Activated T-helper 17 cell treated with anti-CD3 and anti-CD28 coated beads, Interleukin-2, amount 50 U/mL, for 72 hours (primary cell): ENCODE measurements around the gene NUP98. TPM values are rescaled to one million over a fixed set of nuclear protein-coding genes. Genes with fewer than 3 reads are reported as not detected.
"Not testable (repeated sequence)": the region's sequence is repeated elsewhere in the genome, so short reads cannot be mapped to it uniquely, and the experiment has no call there.

ENCODE experiments used
- ATAC-seq: fragments of 150-1000 bp; cut with Tn5 transposase; replicated peaks from 2 replicates; pipeline ENCODE4 v1.10.0; 2021; ENCODE audit warnings: mild to moderate bottlenecking, moderate library complexity
- H3K27ac Mint-ChIP-seq: one replicate; pipeline ENCODE4 v1.8.0; 2022; ENCODE audit warnings: mixed read lengths
- H3K27me3 Mint-ChIP-seq: one replicate; pipeline ENCODE4 v1.8.0; 2022; ENCODE audit warnings: mixed read lengths
- H3K36me3 Mint-ChIP-seq: one replicate; pipeline ENCODE4 v1.8.0; 2022; ENCODE audit warnings: low read depth, mild to moderate bottlenecking, mixed read lengths
- H3K4me1 Mint-ChIP-seq: one replicate; pipeline ENCODE4 v1.8.0; 2022; ENCODE audit warnings: mixed read lengths
- H3K4me3 Mint-ChIP-seq: one replicate; pipeline ENCODE4 v1.8.0; 2022; ENCODE audit warnings: mild to moderate bottlenecking, mixed read lengths
- H3K9me3 Mint-ChIP-seq: one replicate; pipeline ENCODE4 v1.8.0; 2022; ENCODE audit warnings: mixed read lengths
- total RNA-seq, 2 donors: library from RNA; stranded (reverse); gene quantifications; one replicate each; pipeline ENCODE4 v1.2.3, GENCODE V29; 2022

The NUP98 gene
- total RNA-seq, 2 donors from 2014 or later: 126 to 149 TPM

GRCh38 chr11:3671334-3672254, 125.8 kb downstream of the NUP98 start, which contains the start of gene CHRNA10:
Gene CHRNA10, minus strand, starts transcription at chr11:3671384. Its CDS starts 72 bp downstream, at chr11:3671312.
- H3K4me3 Mint-ChIP-seq: no peak within 1 kb of the TSS
- H3K36me3 Mint-ChIP-seq: peaks cover 81% of the 10 kb centered on the region
- no peaks in the 10 kb centered on the region for H3K27me3 Mint-ChIP-seq
- H3K27ac Mint-ChIP-seq: peak within 1 kb of the TSS; percentile 42
- no peaks in the 10 kb centered on the region for H3K9me3 Mint-ChIP-seq
- no peak for ATAC-seq
- peaks cover 7% of the 10 kb centered on the region for H3K4me1 Mint-ChIP-seq

GRCh38 chr11:3669742-3670183, 127.6 kb downstream of the NUP98 start:
- H3K27me3 Mint-ChIP-seq: no peaks in the 10 kb centered on the region
- H3K9me3 Mint-ChIP-seq: no peaks in the 10 kb centered on the region
- H3K4me1 Mint-ChIP-seq: peaks cover 4% of the 10 kb centered on the region
- ATAC-seq: no peak
- no peak overlapping the region for H3K27ac Mint-ChIP-seq
- H3K4me3 Mint-ChIP-seq: no peak overlapping the region
- H3K36me3 Mint-ChIP-seq: peaks cover 72% of the 10 kb centered on the region

- Mint-ChIP-seq H3K4me3 (no peak overlapping the region), H3K4me1 (no peaks in the 10 kb centered on the region), H3K9me3 (no peaks in the 10 kb centered on the region), H3K27me3 (no peaks in the 10 kb centered on the region), H3K36me3 (peaks cover 68% of the 10 kb centered on the region), H3K27ac (no peak overlapping the region)
- no peak for ATAC-seq
These were observed 128.2 kb downstream of the NUP98 start for GRCh38 chr11:3669128-3669527.

GRCh38 chr11:3667149-3668035, 130.0 kb downstream of the NUP98 start:
- Mint-ChIP-seq H3K9me3 (no peaks in the 10 kb centered on the region), H3K4me3 (no peak overlapping the region), H3K4me1 (no peaks in the 10 kb centered on the region), H3K36me3 (peaks cover 51% of the 10 kb centered on the region), H3K27ac (no peak overlapping the region), H3K27me3 (no peaks in the 10 kb centered on the region)
- ATAC-seq: no peak

- Mint-ChIP-seq H3K27ac (no peak overlapping the region), H3K4me3 (no peak overlapping the region), H3K4me1 (no peaks in the 10 kb centered on the region), H3K9me3 (no peaks in the 10 kb centered on the region), H3K36me3 (peaks cover 40% of the 10 kb centered on the region), H3K27me3 (no peaks in the 10 kb centered on the region)
- no peak for ATAC-seq
These were observed 131.3 kb downstream of the NUP98 start for GRCh38 chr11:3666023-3666530.

GRCh38 chr11:3665336-3666022, 131.9 kb downstream of the NUP98 start:
- H3K36me3 Mint-ChIP-seq: peaks cover 34% of the 10 kb centered on the region
- no peaks in the 10 kb centered on the region for H3K27me3 Mint-ChIP-seq
- H3K9me3 Mint-ChIP-seq: no peaks in the 10 kb centered on the region
- no peak overlapping the region for H3K4me3 Mint-ChIP-seq
- no peaks in the 10 kb centered on the region for H3K4me1 Mint-ChIP-seq
- H3K27ac Mint-ChIP-seq: peak overlapping the region; percentile 12
- no peak for ATAC-seq

- Mint-ChIP-seq H3K36me3 (peaks cover 24% of the 10 kb centered on the region), H3K4me1 (no peaks in the 10 kb centered on the region), H3K27ac (no peak overlapping the region), H3K27me3 (no peaks in the 10 kb centered on the region), H3K4me3 (no peak overlapping the region), H3K9me3 (no peaks in the 10 kb centered on the region)
- no peak for ATAC-seq
These were observed 133.2 kb downstream of the NUP98 start for GRCh38 chr11:3664032-3664630.

- Mint-ChIP-seq H3K27ac (no peak overlapping the region), H3K27me3 (peaks cover 5% of the 10 kb centered on the region), H3K4me1 (no peaks in the 10 kb centered on the region), H3K4me3 (no peak overlapping the region), H3K36me3 (peaks cover 11% of the 10 kb centered on the region), H3K9me3 (no peaks in the 10 kb centered on the region)
- ATAC-seq: no peak
These were observed 134.5 kb downstream of the NUP98 start for GRCh38 chr11:3662856-3663255.

- no peaks in the 10 kb centered on the region for H3K4me1 Mint-ChIP-seq
- H3K27ac Mint-ChIP-seq: no peak overlapping the region
- no peak overlapping the region for H3K4me3 Mint-ChIP-seq
- no peak for ATAC-seq
- peaks cover 5% of the 10 kb centered on the region for H3K27me3 Mint-ChIP-seq
- H3K36me3 Mint-ChIP-seq: peaks cover 11% of the 10 kb centered on the region
- no peaks in the 10 kb centered on the region for H3K9me3 Mint-ChIP-seq
These were observed 136.4 kb downstream of the NUP98 start for GRCh38 chr11:3660960-3661359.

GRCh38 chr11:3659595-3660515, 137.5 kb downstream of the NUP98 start:
- Mint-ChIP-seq H3K27ac (no peak overlapping the region), H3K36me3 (peaks cover 4% of the 10 kb centered on the region), H3K4me3 (no peak overlapping the region), H3K4me1 (no peaks in the 10 kb centered on the region), H3K9me3 (no peaks in the 10 kb centered on the region), H3K27me3 (peaks cover 8% of the 10 kb centered on the region)
- no peak for ATAC-seq

- Mint-ChIP-seq H3K9me3 (no peaks in the 10 kb centered on the region), H3K27me3 (peaks cover 8% of the 10 kb centered on the region), H3K4me1 (no peaks in the 10 kb centered on the region), H3K36me3 (no peaks in the 10 kb centered on the region), H3K27ac (no peak overlapping the region), H3K4me3 (no peak overlapping the region)
- no peak for ATAC-seq
These were observed 139.1 kb downstream of the NUP98 start for GRCh38 chr11:3658252-3658651.

- not testable (repeated sequence) for H3K27me3 Mint-ChIP-seq, ATAC-seq, H3K4me1 Mint-ChIP-seq, H3K27ac Mint-ChIP-seq, H3K9me3 Mint-ChIP-seq, H3K36me3 Mint-ChIP-seq, H3K4me3 Mint-ChIP-seq
These were observed 140.0 kb downstream of the NUP98 start for GRCh38 chr11:3657331-3657730.

- H3K27ac Mint-ChIP-seq: no peak overlapping the region
- H3K27me3 Mint-ChIP-seq: peaks cover 20% of the 10 kb centered on the region
- H3K4me3 Mint-ChIP-seq: no peak overlapping the region
- H3K36me3 Mint-ChIP-seq: no peaks in the 10 kb centered on the region
- H3K4me1 Mint-ChIP-seq: no peaks in the 10 kb centered on the region
- peak; percentile 26 for ATAC-seq
- no peaks in the 10 kb centered on the region for H3K9me3 Mint-ChIP-seq
These were observed 141.8 kb downstream of the NUP98 start for GRCh38 chr11:3655547-3655946.
